Smooth muscle cell of the brain vasculature (primary cell): Measurements from ENCODE around the gene C3.
"Not testable (repeated sequence)": the region's sequence is repeated elsewhere in the genome, so short reads cannot be mapped to it uniquely, and the experiment has no call there.

Experiments used
- DNase-seq: peaks from one replicate; pipeline ENCODE4 v3.0.0-alpha.2; 2012; ENCODE audit warnings: low read depth, low spot score

C3 gene

GRCh38 chr19:6693056-6693471 is 27.4 kb downstream of the C3 start:
- DNase-seq: no peak

- no peak for DNase-seq
Observed at GRCh38 chr19:6692027-6692426, 28.4 kb downstream of the C3 start.

GRCh38 chr19:6691342-6691741 is 29.1 kb downstream of the C3 start:
- DNase-seq: no peak

DNA sequence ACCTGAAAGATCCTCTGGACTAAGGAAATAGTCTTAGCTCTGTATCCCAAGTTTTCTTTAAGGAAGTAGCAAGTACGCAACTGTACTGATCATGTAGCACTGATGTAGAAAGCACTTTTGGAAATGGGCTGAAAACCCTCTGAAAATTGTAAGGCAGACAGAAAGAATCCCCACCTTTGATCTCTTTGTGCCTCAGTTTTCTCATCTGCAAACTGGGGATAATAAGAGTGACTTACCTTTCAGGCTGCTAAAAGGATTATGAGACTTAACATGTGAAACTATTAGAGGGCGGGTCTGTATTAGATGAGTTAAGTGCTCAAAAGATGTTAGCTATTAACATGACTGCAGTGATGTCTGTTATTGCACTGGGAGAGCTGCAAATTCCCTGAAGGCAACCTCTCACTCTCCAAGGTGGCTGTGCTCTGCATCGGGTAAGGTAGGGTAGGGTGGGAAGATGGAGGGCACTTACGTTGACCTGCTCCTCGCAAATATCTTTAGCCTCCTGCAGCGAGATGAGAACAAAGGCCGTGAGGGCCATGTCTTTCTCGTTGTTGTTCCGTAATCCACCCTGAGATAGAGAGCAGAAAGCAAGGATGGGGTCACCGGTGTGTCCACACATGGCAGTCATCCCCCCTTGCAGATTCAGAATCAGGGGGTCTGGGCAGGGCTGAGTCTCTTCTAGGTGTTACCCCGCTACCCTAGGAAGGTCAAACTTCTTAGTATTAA is 30.1 kb downstream of the C3 start:
- DNase-seq: no peak

- no peak for DNase-seq
Observed at GRCh38 chr19:6687114-6687513, 33.3 kb downstream of the C3 start.

DNA sequence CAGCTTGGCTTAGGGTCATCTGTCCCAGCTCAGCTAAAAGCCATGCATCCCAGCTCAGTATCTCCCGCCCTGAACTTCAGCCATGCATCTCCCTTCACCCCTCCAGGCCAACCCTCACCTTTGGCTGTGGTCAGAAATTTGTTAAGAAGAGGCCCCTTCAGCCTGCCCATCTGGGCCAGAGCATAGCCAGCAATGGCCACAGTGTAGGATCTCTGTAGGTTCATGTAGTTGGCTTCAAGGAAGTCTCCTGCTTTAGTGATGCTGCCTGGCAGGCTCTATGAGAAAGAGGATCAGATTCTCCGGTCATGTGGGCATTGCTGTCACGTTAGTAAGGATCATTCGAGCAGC is 33.8 kb downstream of the C3 start:
- no peak for DNase-seq

- no peak for DNase-seq
Observed at GRCh38 chr19:6685962-6686627, 34.4 kb downstream of the C3 start.

- no peak for DNase-seq
Observed at GRCh38 chr19:6685482-6685881, 35.0 kb downstream of the C3 start.

- no peak for DNase-seq
Observed at GRCh38 chr19:6683971-6684370, 36.5 kb downstream of the C3 start.

DNA sequence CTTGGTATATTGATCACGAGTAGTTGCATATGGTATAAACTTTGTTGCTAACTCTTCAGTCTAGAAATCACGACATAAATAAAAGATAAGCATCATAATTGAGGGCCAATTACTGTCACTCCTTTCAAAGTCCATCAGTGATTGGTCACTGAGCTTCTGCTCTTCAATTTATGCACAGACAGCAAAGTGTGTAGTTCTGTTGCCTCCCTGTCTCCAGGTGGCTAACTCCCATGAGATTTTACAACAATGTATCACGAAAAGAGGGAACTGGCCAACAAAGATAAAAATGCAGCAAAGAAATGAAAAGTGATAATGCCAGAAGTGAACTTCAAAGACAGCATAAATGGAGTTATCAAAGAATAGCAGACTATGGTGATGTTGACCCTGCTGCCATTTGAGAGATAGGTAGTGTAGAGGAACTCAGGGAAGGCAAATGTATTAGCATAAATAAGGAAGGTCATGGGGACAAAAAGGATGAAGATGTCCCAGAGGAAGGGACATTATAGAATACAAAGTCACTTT is 37.8 kb downstream of the C3 start:
- DNase-seq: no peak

DNA sequence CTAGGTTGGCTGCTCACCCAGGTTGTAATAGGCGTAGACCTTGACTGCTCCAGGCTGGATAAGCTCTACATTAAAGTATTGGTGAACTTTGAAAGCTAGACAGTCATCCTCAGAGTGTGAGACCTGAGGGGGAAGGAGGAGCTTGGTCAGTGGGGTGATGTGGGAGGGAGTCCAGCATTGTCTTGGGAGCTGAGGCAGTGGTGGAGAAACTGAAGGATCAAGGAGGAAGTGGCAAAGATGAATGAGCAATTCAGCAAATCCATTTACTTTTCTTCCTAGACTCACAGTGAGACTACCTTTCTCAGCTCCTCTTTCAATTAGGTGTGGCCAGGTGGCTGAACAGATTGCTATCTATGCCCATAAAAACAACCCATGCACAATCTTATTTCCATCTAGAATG is 40.3 kb downstream of the C3 start:
- no peak for DNase-seq

- no peak for DNase-seq
Observed at GRCh38 chr19:6679139-6679538, 41.3 kb downstream of the C3 start.

GRCh38 chr19:6678690-6679109 is 41.8 kb downstream of the C3 start:
- no peak for DNase-seq

DNA sequence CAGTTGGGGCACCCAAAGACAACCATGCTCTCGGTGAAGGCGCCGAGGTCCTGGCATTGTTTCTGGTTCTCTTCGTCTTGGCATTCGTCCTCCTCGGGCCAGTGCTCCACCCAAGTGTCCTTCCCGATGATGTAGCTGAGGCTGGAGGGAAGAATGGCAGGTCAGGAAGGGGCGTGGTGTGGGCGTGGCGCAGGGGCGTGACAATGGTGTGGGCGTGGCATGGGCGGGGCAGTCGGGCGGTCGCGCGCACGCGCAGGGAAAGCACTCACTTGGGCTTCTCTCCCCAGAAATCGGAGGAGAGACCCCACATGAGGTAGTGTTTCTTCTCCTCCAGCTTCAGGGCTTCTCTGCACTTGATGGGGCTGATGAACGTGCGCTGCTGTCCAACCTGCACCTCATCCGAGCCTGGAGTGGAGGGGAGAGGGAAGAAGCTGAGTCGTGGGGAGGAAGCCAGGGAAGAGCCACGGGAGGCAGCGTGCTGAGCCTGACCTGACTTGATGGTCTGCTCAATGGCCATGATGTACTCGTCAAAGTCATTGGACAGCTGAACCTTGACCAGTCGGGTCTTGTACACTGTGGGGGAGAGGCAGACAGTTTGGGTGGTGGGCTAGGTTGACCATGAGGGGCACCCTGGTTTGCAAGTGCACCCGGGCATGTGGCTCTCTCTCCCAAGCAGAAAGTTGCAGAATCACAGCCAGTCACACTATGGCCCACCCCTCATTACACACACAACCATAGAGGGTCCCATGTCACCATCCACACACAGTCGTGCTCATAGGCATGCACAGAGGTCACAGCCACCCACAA is 42.4 kb downstream of the C3 start:
- no peak for DNase-seq

DNA sequence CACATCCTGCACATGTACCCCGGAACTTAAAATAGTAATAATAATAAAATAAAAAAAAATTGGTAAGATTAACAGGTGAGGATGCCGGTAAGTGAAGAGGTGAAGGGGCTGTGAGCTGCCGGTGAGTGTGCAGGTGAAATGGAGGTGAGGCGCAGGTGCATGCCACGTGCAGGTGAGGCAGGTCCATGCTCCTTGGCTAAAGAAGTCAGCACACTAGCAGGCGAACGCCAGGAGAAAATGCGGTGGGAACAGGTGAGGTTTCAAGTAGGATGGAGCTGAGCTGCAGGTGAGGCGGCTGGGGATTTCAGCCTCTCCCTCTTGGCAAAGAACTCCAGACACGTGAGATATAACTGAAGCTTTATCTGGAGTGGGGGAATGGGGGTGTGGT is 43.0 kb downstream of the C3 start:
- DNase-seq: no peak

- DNase-seq: no peak
Observed at GRCh38 chr19:6676288-6676687, 44.2 kb downstream of the C3 start.

DNA sequence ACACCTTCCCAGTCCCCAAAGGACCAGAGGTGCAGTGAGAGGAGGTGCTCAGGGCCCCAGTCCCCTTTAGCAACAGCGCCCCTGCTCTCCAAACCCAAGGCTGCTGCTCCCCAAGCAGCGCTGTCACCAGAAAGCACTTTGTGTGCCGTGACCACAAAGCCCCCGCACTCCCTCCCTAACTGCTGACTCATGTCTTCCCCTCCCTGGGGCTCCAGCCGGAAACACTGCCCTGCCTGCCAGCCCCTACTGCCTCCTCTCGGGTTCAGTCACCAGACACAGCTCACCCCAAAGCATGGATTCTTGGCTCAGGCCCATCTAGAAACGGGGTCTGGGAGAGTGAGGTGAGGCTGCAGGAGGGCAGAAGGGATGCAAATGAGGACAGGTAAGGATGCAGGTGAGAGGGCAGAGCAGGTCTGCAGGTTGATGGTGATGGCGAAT is 45.6 kb downstream of the C3 start:
- no peak for DNase-seq

DNA sequence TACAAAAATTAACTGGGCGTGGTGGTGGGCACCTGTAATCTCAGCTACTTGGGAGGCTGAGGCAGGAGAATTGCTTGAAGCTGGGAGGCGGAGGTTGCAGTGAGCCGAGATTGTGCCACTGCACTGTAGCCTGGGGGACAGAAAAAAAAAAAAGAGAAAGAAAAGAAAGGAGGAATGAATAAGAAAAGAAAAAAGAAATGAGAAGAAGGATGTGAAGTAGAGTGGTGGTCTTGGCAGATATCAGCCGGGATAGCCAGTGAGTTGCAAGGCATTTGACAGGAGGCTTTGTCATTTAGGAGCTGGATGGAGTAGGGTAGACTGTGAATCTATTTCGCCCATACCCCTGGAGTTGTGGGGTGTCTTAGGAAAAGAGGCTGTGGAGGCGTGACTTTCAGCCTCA is 46.0 kb downstream of the C3 start:
- not testable (repeated sequence) for DNase-seq

GRCh38 chr19:6672693-6673290 is 47.7 kb downstream of the C3 start:
- DNase-seq: no peak

GRCh38 chr19:6671960-6672359 is 48.5 kb downstream of the C3 start:
- DNase-seq: no peak

DNA sequence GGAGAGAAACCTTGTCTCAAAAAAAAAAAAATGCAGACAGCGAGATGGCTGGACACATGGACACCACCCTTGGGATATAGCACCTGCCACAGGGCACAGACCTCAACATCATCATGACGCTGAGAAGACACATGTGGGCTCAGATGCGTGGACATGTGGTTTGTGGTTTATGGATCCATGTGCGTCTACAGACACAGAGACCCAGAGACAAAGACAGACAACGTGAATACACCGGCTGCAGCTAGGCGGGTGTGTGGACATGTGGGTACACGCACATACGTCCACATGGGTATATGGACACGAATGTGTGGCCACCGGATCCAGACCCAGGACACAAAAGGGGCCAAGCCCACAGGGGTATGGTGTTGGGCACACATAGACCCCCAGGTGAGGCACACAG is 51.8 kb downstream of the C3 start:
- no peak for DNase-seq

DNA sequence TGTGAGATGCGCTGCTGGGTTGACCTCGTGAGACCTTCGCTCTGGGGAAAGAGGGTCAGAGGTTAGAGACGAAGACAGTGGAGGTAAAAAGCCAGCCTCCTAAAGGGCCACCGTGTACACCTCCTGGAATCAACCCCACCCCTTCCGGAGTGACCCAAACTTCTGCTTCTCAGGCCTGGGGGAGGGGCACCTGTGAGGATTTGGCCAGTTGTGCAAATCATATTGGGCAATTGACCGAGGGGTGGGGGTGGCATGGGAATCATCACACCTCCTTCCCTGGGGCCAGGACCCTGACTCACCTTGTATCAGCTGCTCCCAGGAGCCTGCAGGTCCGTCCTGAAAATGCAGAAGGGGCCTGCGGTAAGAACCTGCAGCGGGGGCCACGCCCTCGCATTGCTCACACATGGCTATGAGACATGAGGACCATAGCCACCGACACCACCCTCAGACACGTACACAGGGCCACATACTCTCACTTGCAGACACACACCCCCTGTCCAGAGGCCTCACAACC is 53.3 kb downstream of the C3 start:
- no peak for DNase-seq
